ENCODE data around the gene KIAA1549.
"Not testable (repeated sequence)": the region's sequence is repeated elsewhere in the genome, so short reads cannot be mapped to it uniquely, and the experiment has no call there.

The KIAA1549 gene

DNA sequence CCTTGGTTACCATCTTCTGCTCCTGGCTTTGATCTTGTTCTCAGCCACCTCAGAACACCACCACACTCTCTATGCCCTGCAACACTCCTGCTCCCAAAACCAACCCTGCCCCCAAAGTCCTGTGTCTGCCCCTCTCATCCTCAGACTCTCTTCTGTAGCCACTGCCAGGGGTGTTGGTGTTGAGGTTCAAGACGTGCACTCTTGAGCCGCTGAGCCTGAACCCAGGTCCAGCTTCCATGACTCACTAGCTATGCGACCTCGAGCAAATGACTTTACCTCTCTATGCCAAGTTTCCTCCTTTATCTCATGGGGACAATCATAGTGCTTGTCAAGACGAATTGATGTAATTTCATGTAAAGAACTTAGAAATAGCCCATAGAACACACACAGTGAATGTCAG, 182.4 kb downstream of the KIAA1549 start:
- DNase-seq = no peak

- DNase-seq = no peak
Measured at GRCh38 chr7:138797715-138798320, 183.4 kb downstream of the KIAA1549 start, which contains the start of the genes ATP6V0A4 and TMEM213. TSS of gene ATP6V0A4 (minus strand) at chr7:138798196. CDS start at chr7:138771247, 26,949 bp downstream. TSS of gene TMEM213 (plus strand) at chr7:138797994. CDS start at chr7:138798105, 111 bp downstream.

- not testable (repeated sequence) for DNase-seq
Measured at GRCh38 chr7:138797046-138797445, 184.1 kb downstream of the KIAA1549 start.

DNA sequence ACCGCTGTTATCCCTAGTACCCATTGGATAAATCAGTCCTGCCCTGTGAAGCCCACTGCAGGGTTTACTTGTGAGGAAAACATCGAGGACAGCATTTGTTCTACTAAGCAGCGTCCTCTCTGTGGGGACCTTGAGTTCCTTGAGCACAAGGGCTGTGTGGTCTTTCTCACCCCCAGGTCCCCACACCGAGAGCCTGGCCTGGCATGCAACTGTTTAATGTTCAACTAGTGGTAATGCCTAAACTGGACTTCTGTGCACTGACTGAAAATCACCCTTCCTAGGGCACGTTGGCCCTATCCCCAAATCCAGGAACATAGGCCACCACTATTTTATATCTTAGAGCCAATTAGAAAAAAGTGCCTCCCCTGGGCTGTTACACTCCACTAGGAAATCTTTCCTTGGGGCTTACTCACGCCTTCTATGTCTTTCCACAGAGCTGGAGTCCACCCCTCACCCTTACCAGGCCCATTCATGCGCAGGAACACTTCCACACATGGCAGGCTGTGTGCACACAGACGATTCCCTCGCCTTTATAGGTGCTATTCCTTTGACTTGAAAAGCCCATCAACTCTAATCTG, 185.1 kb downstream of the KIAA1549 start:
- no peak for DNase-seq

- no peak for DNase-seq
Measured at GRCh38 chr7:138785587-138786437, 195.4 kb downstream of the KIAA1549 start.

DNA sequence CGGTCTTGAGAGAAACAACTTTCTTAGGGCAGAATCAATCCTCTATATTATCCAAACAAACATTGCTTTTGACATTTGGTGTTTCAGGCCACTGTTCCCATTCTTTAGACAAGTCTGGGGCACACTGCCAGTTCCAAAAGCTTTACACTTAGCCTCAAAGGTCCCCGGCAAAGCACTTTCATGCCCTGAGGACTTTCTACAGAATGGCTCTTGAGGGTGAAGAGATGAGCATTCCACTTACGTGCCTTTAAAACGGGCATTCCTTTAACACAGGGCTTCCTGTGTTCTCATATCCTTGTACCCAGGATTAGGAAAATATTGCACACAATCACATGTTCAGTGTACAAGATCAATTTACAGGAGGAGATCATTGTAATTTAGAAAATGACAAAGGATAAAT, 196.5 kb downstream of the KIAA1549 start:
- DNase-seq = no peak

Data from stimulated activated CD4-positive, alpha-beta T cell treated with anti-CD3 and anti-CD28 coated beads, Interleukin-4, amount 100 ng/mL, for 24 hours (primary cell).